Measurements from ENCODE around the gene SLC29A2. TPM values are rescaled to one million over a fixed set of nuclear protein-coding genes. Genes with fewer than 3 reads are reported as not detected.

The SLC29A2 gene
- polyA plus RNA-seq, 3 donors = 0.11 to 1.3 TPM; not detected in 1

- Histone ChIP-seq H3K4me2 (replicated peaks; ENCODE audit: extremely low read depth, low read length, poor library complexity, severe bottlenecking) (peak overlapping the region; percentile 90), H3K9ac (ENCODE audit: insufficient read depth, low read length, poor library complexity, severe bottlenecking) (peak overlapping the region; percentile 69), H2AFZ (ENCODE audit: insufficient read depth, low read depth, low read length, poor library complexity, severe bottlenecking) (peak overlapping the region; percentile 85), H3K27me3 (ENCODE audit: control insufficient read depth in 2 of 2, insufficient read depth in 2 of 2, low read length in 2 of 2) (no peaks in the 10 kb centered on the region), H4K20me1 (ENCODE audit: insufficient read depth, low read length) (no peaks in the 10 kb centered on the region), H3K79me2 (ENCODE audit: insufficient read depth, low read length) (no peaks in the 10 kb centered on the region), H3K9me3 (replicated peaks in 1 of 2; ENCODE audit: control insufficient read depth in 1 of 2, insufficient read depth in 1 of 2, low read length in 2 of 2) (no peaks in the 10 kb centered on the region), H3K27ac (ENCODE audit: low read depth in 1 of 2, low read length in 2 of 2) (peak overlapping the region; percentile 85 to 90), H3K36me3 (replicated peaks in 1 of 2; ENCODE audit: control insufficient read depth in 1 of 2, insufficient read depth in 2 of 2, low read length in 2 of 2) (no peaks in the 10 kb centered on the region), H3K4me3 (replicated peaks in 1 of 3; ENCODE audit: low read depth in 2 of 3, low read length in 3 of 3) (peak overlapping the region; percentile 40 to 90 (median 69)), H3K4me1 (ENCODE audit: control insufficient read depth in 1 of 2, insufficient read depth in 2 of 2, low read length in 2 of 2) (peaks cover 38 to 49% of the 10 kb centered on the region in 2 donors)
- TF ChIP-seq CTCF (IDR thresholded peaks at IDR 0.05) = no peak
- H3K27ac Mint-ChIP-seq = peak overlapping the region; percentile 96 to 99 (median 97)
- H3K27me3 Mint-ChIP-seq (ENCODE audit: low read depth in 3 of 3) = peaks cover 4 to 15% (median 15%) of the 10 kb centered on the region in 3 donors
- peak overlapping the region; percentile 92 to 98 for H3K4me3 Mint-ChIP-seq
- WGBS (ENCODE audit: insufficient coverage) = 3% methylated on average over 50 of the region's 52 CpGs
- peak; percentile 94 to 97 (median 97) for DNase-seq
- H3K9me3 Mint-ChIP-seq = peaks cover 0 to 2% (median 0%) of the 10 kb centered on the region in 7 donors
- intact Hi-C loops (cut with micrococcal nuclease) = loop anchor here (1.0 to 10.0 kb wide), 3 partner anchors 16 to 72 kb away; partner anchors contain the start of gene BRMS1 (in 1 of the 2)
- peaks cover 0 to 2% of the 10 kb centered on the region in 2 donors for H3K36me3 Mint-ChIP-seq
- H3K4me1 Mint-ChIP-seq = peaks cover 31% of the 10 kb centered on the region
These were observed 58.8 kb downstream of the SLC29A2 start for GRCh38 chr11:66312549-66313320.

Small RNA genes within 50 kb of the gene (small RNA-seq; reads per million reads assigned to genes)
- not detected for gene RF00017 (ENCODE audit: insufficient read length, low read depth)
- not detected for gene RNU1-84P (ENCODE audit: insufficient read length, low read depth)

Other genes with a start within 250 kb of the SLC29A2 start
- gene KLC2, start 114.1 kb downstream of the SLC29A2 start, polyA plus RNA-seq = 1 to 10 TPM in 1 of 3 donors, under 1 TPM in 2; 0.67 to 2.9 (median 0.90) TPM
- 10 to 100 TPM; 17.9 to 90.5 (median 18.8) TPM for gene RAB1B, start 103.1 kb downstream of the SLC29A2 start, polyA plus RNA-seq
- 1 to 10 TPM in 1 of 3 donors, not detected in 2; 1.2 TPM for gene CNIH2, start 93.6 kb downstream of the SLC29A2 start, polyA plus RNA-seq
- 10 to 100 TPM; 50.0 to 81.1 (median 63.8) TPM for gene YIF1A, start 82.6 kb downstream of the SLC29A2 start, polyA plus RNA-seq
- not detected for gene TMEM151A, start 79.9 kb downstream of the SLC29A2 start, polyA plus RNA-seq
- gene CD248, start 54.7 kb downstream of the SLC29A2 start, polyA plus RNA-seq = under 1 TPM in 2 of 3 donors, not detected in 1; 0.05 to 0.13 TPM
- 10 to 100 TPM in 1 of 3 donors, 1 to 10 TPM in 2; 6.1 to 15.4 (median 7.6) TPM for gene RIN1, start 35.3 kb downstream of the SLC29A2 start, polyA plus RNA-seq
- 10 to 100 TPM; 49.0 to 65.2 (median 62.0) TPM for gene BRMS1, start 26.7 kb downstream of the SLC29A2 start, polyA plus RNA-seq
- gene B4GAT1, start 24.1 kb downstream of the SLC29A2 start, polyA plus RNA-seq = 1 to 10 TPM in 2 of 3 donors, under 1 TPM in 1; 0.75 to 1.7 (median 1.7) TPM
- not detected for gene NPAS4, start 49.3 kb upstream of the SLC29A2 start, polyA plus RNA-seq
- 10 to 100 TPM; 14.7 to 64.6 (median 59.6) TPM for gene MRPL11, start 67.1 kb upstream of the SLC29A2 start, polyA plus RNA-seq
- 10 to 100 TPM; 11.3 to 13.2 (median 12.6) TPM for gene PELI3, start 95.1 kb upstream of the SLC29A2 start, polyA plus RNA-seq
- gene DPP3, start 108.7 kb upstream of the SLC29A2 start, polyA plus RNA-seq = 10 to 100 TPM; 22.4 to 37.0 (median 26.7) TPM
- gene BBS1, start 138.9 kb upstream of the SLC29A2 start, polyA plus RNA-seq = 1 to 10 TPM; 1.3 to 8.5 (median 3.5) TPM
- gene ZDHHC24, start 174.3 kb upstream of the SLC29A2 start, polyA plus RNA-seq = 10 to 100 TPM; 10.9 to 14.0 (median 11.9) TPM
- gene ACTN3, start 175.1 kb upstream of the SLC29A2 start, polyA plus RNA-seq = not detected
- gene CTSF, start 196.8 kb upstream of the SLC29A2 start, polyA plus RNA-seq = 1 to 10 TPM; 1.5 to 3.5 (median 2.3) TPM
- gene CCDC87, start 221.3 kb upstream of the SLC29A2 start, polyA plus RNA-seq = not detected
- gene CCS, start 221.4 kb upstream of the SLC29A2 start, polyA plus RNA-seq = 10 to 100 TPM; 26.9 to 67.9 (median 37.0) TPM
- gene RBM14, start 244.9 kb upstream of the SLC29A2 start, polyA plus RNA-seq = 10 to 100 TPM; 21.9 to 46.7 (median 42.6) TPM

Measured in CD14-positive monocyte (primary cell).